ENCODE results near the gene C1orf210.

Gene C1orf210

GRCh38 chr1:43272576-43273571 is 12.5 kb downstream of the C1orf210 start:
- no peak for DNase-seq

GRCh38 chr1:43272161-43272560 is 13.2 kb downstream of the C1orf210 start:
- DNase-seq, result no peak

- DNase-seq, result no peak
These were observed 13.9 kb downstream of the C1orf210 start for GRCh38 chr1:43271186-43272118.

- peak; percentile 26 for DNase-seq
These were observed 14.8 kb downstream of the C1orf210 start for GRCh38 chr1:43270421-43271095.

GRCh38 chr1:43269627-43270375 is 15.6 kb downstream of the C1orf210 start, which contains the start of gene TMEM125:
Gene TMEM125, plus strand, starts transcription at chr1:43269983. Its CDS starts 2,740 bp downstream, at chr1:43272723.
- DNase-seq, result no peak

- no peak for DNase-seq
These were observed 17.5 kb downstream of the C1orf210 start for GRCh38 chr1:43267818-43268425.

GRCh38 chr1:43267291-43267805 is 18.0 kb downstream of the C1orf210 start:
- DNase-seq, result no peak

- no peak for DNase-seq
These were observed 18.5 kb downstream of the C1orf210 start for GRCh38 chr1:43266881-43267280.

DNA sequence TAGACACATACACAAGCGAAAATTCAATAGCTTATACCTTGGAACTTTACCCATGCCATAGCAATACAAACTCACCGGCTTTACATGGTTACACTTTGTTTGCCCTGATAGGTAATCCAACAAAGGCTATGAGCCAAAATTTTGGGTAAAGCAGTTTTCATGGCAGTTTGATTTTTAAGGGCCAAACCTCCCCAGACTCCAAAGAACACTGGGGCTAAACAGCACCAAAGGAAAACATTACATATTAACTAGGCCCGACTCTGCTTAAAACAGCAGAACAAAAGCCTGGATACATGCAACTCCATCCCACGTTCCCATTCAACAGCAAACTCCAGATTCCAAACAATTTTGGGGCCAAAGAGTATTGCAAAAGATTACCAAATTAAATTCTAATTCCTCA is 19.9 kb downstream of the C1orf210 start:
- DNase-seq, result no peak

DNA sequence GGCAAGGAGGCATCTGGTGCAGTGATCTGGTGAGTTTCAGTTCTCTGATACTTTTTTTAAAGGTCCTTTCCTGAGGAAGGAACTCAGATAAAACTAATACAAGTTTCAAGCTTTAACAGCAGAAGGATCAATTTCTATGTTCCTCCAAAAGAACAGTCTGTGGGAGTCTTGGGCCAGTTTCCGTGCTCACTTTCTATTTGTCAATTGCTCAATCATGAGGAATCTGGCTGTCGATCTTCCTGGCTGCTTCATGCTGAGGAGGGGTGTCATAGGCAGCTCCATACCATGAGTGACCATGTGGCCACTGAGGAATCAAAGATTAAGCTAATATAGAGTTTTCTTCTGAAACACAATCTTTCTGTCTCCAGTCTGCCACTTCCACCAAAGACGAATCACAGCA is 27.0 kb downstream of the C1orf210 start:
- DNase-seq, result no peak

GRCh38 chr1:43256675-43257570 is 28.5 kb downstream of the C1orf210 start:
- no peak for DNase-seq

- DNase-seq, result no peak
These were observed 29.8 kb downstream of the C1orf210 start for GRCh38 chr1:43255438-43256210.

GRCh38 chr1:43253876-43254275 is 31.5 kb downstream of the C1orf210 start:
- no peak for DNase-seq

- DNase-seq, result no peak
These were observed 32.2 kb downstream of the C1orf210 start for GRCh38 chr1:43253173-43253572.

- no peak for DNase-seq
These were observed 33.2 kb downstream of the C1orf210 start for GRCh38 chr1:43252225-43252624.

- no peak for DNase-seq
These were observed 34.4 kb downstream of the C1orf210 start for GRCh38 chr1:43251024-43251423.

- DNase-seq, result no peak
These were observed 35.0 kb downstream of the C1orf210 start for GRCh38 chr1:43250351-43250761.

- DNase-seq, result no peak
These were observed 38.0 kb downstream of the C1orf210 start for GRCh38 chr1:43247256-43247921.
